OCI-LY3 (cell line): ENCODE data around the gene MIEF1.

Experiments
- CTCF ChIP-seq: fragments of 200-600, 300-600 bp; sonication (generic); IDR thresholded peaks from 2 replicates; pipeline ENCODE4 v1.5.1; 2014; ENCODE audit warnings: antibody characterized with exemption, low read length, low read depth
- EZH2phosphoT487 ChIP-seq: fragments of 200-600 bp; shearing (Covaris generic); IDR thresholded peaks from 2 replicates; pipeline ENCODE4 v1.6.1; 2018; ENCODE audit warnings: antibody characterized with exemption, mixed run types, low read depth

- TF ChIP-seq CTCF (no peak), EZH2phosphoT487 (no peak)
Measured at GRCh38 chr22:39472570-39473556, 29.2 kb upstream of the MIEF1 start.
